Panc1 (cell line): ENCODE measurements around the gene SGMS1.

ENCODE experiments used
- POLR2AphosphoS5 ChIP-seq: IDR thresholded peaks from 2 replicates; pipeline ENCODE4 v1.6.1; 2012; ENCODE audit warnings: mild to moderate bottlenecking, low read depth, low read length, moderate library complexity
- SIN3A ChIP-seq: IDR thresholded peaks from 2 replicates; pipeline ENCODE4 v1.6.1; 2012; ENCODE audit warnings: low read depth, mild to moderate bottlenecking, low read length, moderate library complexity, borderline replicate concordance; ENCODE audit not compliant: insufficient read depth
- TCF7L2 ChIP-seq: IDR thresholded peaks from 2 replicates; pipeline ENCODE4 v1.6.1; 2011; ENCODE audit warnings: mild to moderate bottlenecking, low read depth, low read length, inconsistent platforms
- TF ChIP-seq, protein P1 (sequence below): fragments of 450-650 bp; IDR thresholded peaks from 2 replicates; pipeline ENCODE4 v1.5.1; 2017; ENCODE audit warnings: mild to moderate bottlenecking
- TF ChIP-seq, protein P2 (sequence below), 2 experiments: IDR thresholded peaks; 2 replicates each; pipeline ENCODE4 v1.6.1; 2011 to 2012; ENCODE audit warnings: low read depth in 2 of 2, control low read depth in 1 of 2, low read length in 1 of 2, mild to moderate bottlenecking in 1 of 2, moderate library complexity in 1 of 2; ENCODE audit not compliant: insufficient read depth in 1 of 2

DNA sequence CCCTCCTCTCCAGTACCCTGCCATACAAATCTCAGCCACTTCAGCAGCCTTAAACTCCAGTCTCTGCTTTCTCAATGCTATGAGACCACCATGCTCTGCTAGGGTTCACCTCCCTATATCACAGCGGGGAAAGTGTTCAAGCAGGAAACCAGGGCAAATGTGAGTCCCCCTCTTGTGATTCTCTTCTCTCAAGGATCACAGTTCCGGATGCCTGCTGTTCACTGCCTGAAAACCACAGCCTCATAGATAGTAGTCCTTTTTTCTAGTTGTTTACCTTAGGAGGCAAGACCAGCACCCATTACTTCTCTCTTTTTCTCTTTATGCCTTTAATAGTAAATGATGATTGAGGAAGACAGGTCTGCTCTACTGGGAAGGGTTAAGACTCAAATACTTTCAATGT lies 100.8 kb downstream of the SGMS1 start:
- TF ChIP-seq, protein P1, sequence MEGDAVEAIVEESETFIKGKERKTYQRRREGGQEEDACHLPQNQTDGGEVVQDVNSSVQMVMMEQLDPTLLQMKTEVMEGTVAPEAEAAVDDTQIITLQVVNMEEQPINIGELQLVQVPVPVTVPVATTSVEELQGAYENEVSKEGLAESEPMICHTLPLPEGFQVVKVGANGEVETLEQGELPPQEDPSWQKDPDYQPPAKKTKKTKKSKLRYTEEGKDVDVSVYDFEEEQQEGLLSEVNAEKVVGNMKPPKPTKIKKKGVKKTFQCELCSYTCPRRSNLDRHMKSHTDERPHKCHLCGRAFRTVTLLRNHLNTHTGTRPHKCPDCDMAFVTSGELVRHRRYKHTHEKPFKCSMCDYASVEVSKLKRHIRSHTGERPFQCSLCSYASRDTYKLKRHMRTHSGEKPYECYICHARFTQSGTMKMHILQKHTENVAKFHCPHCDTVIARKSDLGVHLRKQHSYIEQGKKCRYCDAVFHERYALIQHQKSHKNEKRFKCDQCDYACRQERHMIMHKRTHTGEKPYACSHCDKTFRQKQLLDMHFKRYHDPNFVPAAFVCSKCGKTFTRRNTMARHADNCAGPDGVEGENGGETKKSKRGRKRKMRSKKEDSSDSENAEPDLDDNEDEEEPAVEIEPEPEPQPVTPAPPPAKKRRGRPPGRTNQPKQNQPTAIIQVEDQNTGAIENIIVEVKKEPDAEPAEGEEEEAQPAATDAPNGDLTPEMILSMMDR, result no peak
- TF ChIP-seq POLR2AphosphoS5 (no peak), SIN3A (no peak), TCF7L2 (no peak)
- TF ChIP-seq, protein P2, sequence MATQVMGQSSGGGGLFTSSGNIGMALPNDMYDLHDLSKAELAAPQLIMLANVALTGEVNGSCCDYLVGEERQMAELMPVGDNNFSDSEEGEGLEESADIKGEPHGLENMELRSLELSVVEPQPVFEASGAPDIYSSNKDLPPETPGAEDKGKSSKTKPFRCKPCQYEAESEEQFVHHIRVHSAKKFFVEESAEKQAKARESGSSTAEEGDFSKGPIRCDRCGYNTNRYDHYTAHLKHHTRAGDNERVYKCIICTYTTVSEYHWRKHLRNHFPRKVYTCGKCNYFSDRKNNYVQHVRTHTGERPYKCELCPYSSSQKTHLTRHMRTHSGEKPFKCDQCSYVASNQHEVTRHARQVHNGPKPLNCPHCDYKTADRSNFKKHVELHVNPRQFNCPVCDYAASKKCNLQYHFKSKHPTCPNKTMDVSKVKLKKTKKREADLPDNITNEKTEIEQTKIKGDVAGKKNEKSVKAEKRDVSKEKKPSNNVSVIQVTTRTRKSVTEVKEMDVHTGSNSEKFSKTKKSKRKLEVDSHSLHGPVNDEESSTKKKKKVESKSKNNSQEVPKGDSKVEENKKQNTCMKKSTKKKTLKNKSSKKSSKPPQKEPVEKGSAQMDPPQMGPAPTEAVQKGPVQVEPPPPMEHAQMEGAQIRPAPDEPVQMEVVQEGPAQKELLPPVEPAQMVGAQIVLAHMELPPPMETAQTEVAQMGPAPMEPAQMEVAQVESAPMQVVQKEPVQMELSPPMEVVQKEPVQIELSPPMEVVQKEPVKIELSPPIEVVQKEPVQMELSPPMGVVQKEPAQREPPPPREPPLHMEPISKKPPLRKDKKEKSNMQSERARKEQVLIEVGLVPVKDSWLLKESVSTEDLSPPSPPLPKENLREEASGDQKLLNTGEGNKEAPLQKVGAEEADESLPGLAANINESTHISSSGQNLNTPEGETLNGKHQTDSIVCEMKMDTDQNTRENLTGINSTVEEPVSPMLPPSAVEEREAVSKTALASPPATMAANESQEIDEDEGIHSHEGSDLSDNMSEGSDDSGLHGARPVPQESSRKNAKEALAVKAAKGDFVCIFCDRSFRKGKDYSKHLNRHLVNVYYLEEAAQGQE (IDR thresholded peaks at IDR 0.05; ENCODE audit: insufficient read depth in 1 of 2, low read depth in 2 of 2, low read length in 1 of 2), result no peak
